HEK293 (cell line): ENCODE data around the gene TMEM11.
A peak's percentile ranks its signal among the peaks of the same experiment; 100 is the strongest.

Source experiments
- CTCF ChIA-PET: fragments of 350-600 bp; formaldehyde crosslinking; extraction: SDS; loops from one replicate; lab custom pipeline; 2021; ENCODE audit warnings: antibody characterized with exemption; lab: Yijun Ruan, JAX
- POLR2A ChIA-PET: fragments of 300-600 bp; formaldehyde crosslinking; extraction: SDS; loops from one replicate; lab custom pipeline; 2020; ENCODE audit warnings: antibody characterized with exemption, inconsistent platforms; lab: Yijun Ruan, JAX
- H3K27ac ChIP-seq: fragments of 200-500 bp; sonication (Bioruptor generic); 2 replicates; pipeline ENCODE4 v1.5.1; 2014; ENCODE audit warnings: low read depth, low read length, control low read depth, inconsistent platforms; ENCODE audit errors: extremely low read depth
- H3K36me3 ChIP-seq, 2 experiments: fragments of 200-500 bp in 1 of 2; sonication (Bioruptor generic) in 1 of 2; 1 replicate in 1 of 2; 2 replicates in 1 of 2; pipeline ENCODE4 v1.5.1; 2014 to 2017; ENCODE audit warnings: inconsistent platforms in 2 of 2, low read length in 2 of 2; ENCODE audit not compliant: control insufficient read depth in 2 of 2, insufficient read depth in 1 of 2
- H3K4me1 ChIP-seq: fragments of 200-500 bp; sonication (Bioruptor generic); 2 replicates; pipeline ENCODE4 v1.5.1; 2014; ENCODE audit warnings: mild to moderate bottlenecking, low read length, inconsistent platforms; ENCODE audit not compliant: control insufficient read depth, insufficient read depth
- H3K4me3 ChIP-seq: 2 replicates; pipeline ENCODE4 v1.5.1; 2011; ENCODE audit warnings: low read depth, mild to moderate bottlenecking, control low read depth, low read length, moderate library complexity
- H3K9me3 ChIP-seq: fragments of 200-500 bp; sonication (Bioruptor generic); 2 replicates; pipeline ENCODE4 v1.5.1; 2014; ENCODE audit warnings: low read depth, low read length, inconsistent platforms; ENCODE audit not compliant: control insufficient read depth, insufficient read depth
- FEZF1 ChIP-seq: fragments of 450-650 bp; formaldehyde crosslinking; IDR thresholded peaks from 2 replicates; pipeline ENCODE4 v1.5.1; 2016; ENCODE audit warnings: missing biosample characterization, missing genetic modification characterization
- GLI4 ChIP-seq: fragments of 450-650 bp; formaldehyde crosslinking; IDR thresholded peaks from 2 replicates; pipeline ENCODE4 v1.5.1; 2016; ENCODE audit warnings: missing biosample characterization, missing genetic modification characterization
- KLF9 ChIP-seq: fragments of 450-650 bp; formaldehyde crosslinking; IDR thresholded peaks from 2 replicates; pipeline ENCODE4 v1.5.1; 2016; ENCODE audit warnings: missing biosample characterization, missing genetic modification characterization, low read depth
- PRDM1 ChIP-seq: fragments of 450-650 bp; formaldehyde crosslinking; IDR thresholded peaks from 2 replicates; pipeline ENCODE4; 2016; ENCODE audit warnings: missing biosample characterization, missing genetic modification characterization
- PRDM10 ChIP-seq: fragments of 450-650 bp; formaldehyde crosslinking; IDR thresholded peaks from 2 replicates; pipeline ENCODE4 v1.5.1; 2016; ENCODE audit warnings: missing biosample characterization, missing genetic modification characterization
- REPIN1 ChIP-seq: fragments of 450-650 bp; formaldehyde crosslinking; IDR thresholded peaks from 2 replicates; pipeline ENCODE4 v1.5.1; 2017; ENCODE audit warnings: missing biosample characterization, missing genetic modification characterization, low read depth
- SALL2 ChIP-seq: fragments of 450-650 bp; formaldehyde crosslinking; IDR thresholded peaks from 2 replicates; pipeline ENCODE4 v1.5.0; 2017; ENCODE audit warnings: missing biosample characterization, mild to moderate bottlenecking, missing genetic modification characterization, borderline replicate concordance
- ZBTB20 ChIP-seq: fragments of 450-650 bp; formaldehyde crosslinking; IDR thresholded peaks from 2 replicates; pipeline ENCODE4 v1.5.1; 2016; ENCODE audit warnings: missing biosample characterization, missing genetic modification characterization
- ZBTB48 ChIP-seq: fragments of 450-650 bp; formaldehyde crosslinking; IDR thresholded peaks from 2 replicates; pipeline ENCODE4 v1.5.1; 2016; ENCODE audit warnings: missing biosample characterization, missing genetic modification characterization
- ZBTB7A ChIP-seq: fragments of 450-650 bp; formaldehyde crosslinking; IDR thresholded peaks from 2 replicates; pipeline ENCODE4 v1.5.1; 2016; ENCODE audit warnings: low read depth, missing biosample characterization, missing genetic modification characterization
- ZIC2 ChIP-seq: fragments of 450-650 bp; formaldehyde crosslinking; IDR thresholded peaks from 2 replicates; pipeline ENCODE4 v1.5.1; 2016; ENCODE audit warnings: missing biosample characterization, missing genetic modification characterization
- ZNF2 ChIP-seq: fragments of 450-650 bp; formaldehyde crosslinking; IDR thresholded peaks from 2 replicates; pipeline ENCODE4 v1.5.1; 2016; ENCODE audit warnings: missing biosample characterization, missing genetic modification characterization
- ZNF202 ChIP-seq: fragments of 450-650 bp; formaldehyde crosslinking; IDR thresholded peaks from 2 replicates; pipeline ENCODE4 v1.5.1; 2016; ENCODE audit warnings: missing biosample characterization, missing genetic modification characterization, borderline replicate concordance
- ZNF24 ChIP-seq: fragments of 450-650 bp; formaldehyde crosslinking; IDR thresholded peaks from 2 replicates; pipeline ENCODE4 v1.5.1; 2016; ENCODE audit warnings: missing biosample characterization, missing genetic modification characterization
- ZNF501 ChIP-seq: fragments of 450-650 bp; formaldehyde crosslinking; IDR thresholded peaks from 2 replicates; pipeline ENCODE4 v1.5.1; 2016; ENCODE audit warnings: missing biosample characterization, missing genetic modification characterization
- ZNF529 ChIP-seq: fragments of 450-650 bp; formaldehyde crosslinking; IDR thresholded peaks from 2 replicates; pipeline ENCODE4 v1.5.1; 2017; ENCODE audit warnings: missing genetic modification characterization, missing biosample characterization; ENCODE audit not compliant: insufficient replicate concordance
- ZNF561 ChIP-seq: fragments of 450-650 bp; IDR thresholded peaks from 2 replicates; pipeline ENCODE4 v1.5.1; 2018; ENCODE audit warnings: missing biosample characterization, missing genetic modification characterization, borderline replicate concordance
- ZNF645 ChIP-seq: fragments of 450-650 bp; formaldehyde crosslinking; IDR thresholded peaks from 2 replicates; pipeline ENCODE4; 2016; ENCODE audit warnings: missing biosample characterization, missing genetic modification characterization
- ZSCAN30 ChIP-seq: fragments of 450-650 bp; IDR thresholded peaks from 2 replicates; pipeline ENCODE4 v1.5.1; 2018; ENCODE audit warnings: missing biosample characterization, mild to moderate bottlenecking, missing genetic modification characterization, moderate library complexity
- ZXDB ChIP-seq: fragments of 450-650 bp; formaldehyde crosslinking; IDR thresholded peaks from 2 replicates; pipeline ENCODE4 v1.5.1; 2016; ENCODE audit warnings: missing biosample characterization, missing genetic modification characterization
- TF ChIP-seq, protein P1 (sequence below): fragments of 450-650 bp; formaldehyde crosslinking; IDR thresholded peaks from 2 replicates; pipeline ENCODE4 v1.5.1; 2016; ENCODE audit warnings: missing biosample characterization, missing genetic modification characterization
- TF ChIP-seq, protein P2 (sequence below): fragments of 450-650 bp; formaldehyde crosslinking; IDR thresholded peaks from 2 replicates; pipeline ENCODE4 v1.5.1; 2016; ENCODE audit warnings: missing biosample characterization, missing genetic modification characterization

The TMEM11 gene

GRCh38 chr17:21214777-21215541, 998 bp upstream of the TMEM11 start:
- Histone ChIP-seq H3K9me3 (no peaks in the 10 kb centered on the region), H3K4me1 (peaks cover 9% of the 10 kb centered on the region), H3K36me3 (peaks cover 4 to 28% of the 10 kb centered on the region in 2 experiments), H3K27ac (peak overlapping the region; percentile 98), H3K4me3 (peak overlapping the region; percentile 94)
- CTCF ChIA-PET = interaction anchor here (0.6 to 1.6 kb wide), 4 partner anchors 64 to 120 kb away, joined by 3 to 6 read pairs (median 4); no protein-coding TSS in a partner anchor
- POLR2A ChIA-PET = interaction anchor here (0.6 to 1.3 kb wide), 3 partner anchors 61 to 116 kb away, joined by 4 to 6 read pairs (median 5); no protein-coding TSS in a partner anchor
- TF ChIP-seq ZBTB48 (tag by site-specific recombination) (no peak), PRDM10 (tag by site-specific recombination) (0 out of 2 replicates have a peak, but pooled peaks have one; percentile 26), REPIN1 (tag by site-specific recombination) (no peak), ZBTB20 (tag by site-specific recombination) (peak; percentile 75), SALL2 (tag by site-specific recombination) (no peak), KLF9 (no peak), ZIC2 (tag by site-specific recombination) (peak; percentile 14; the same call in 1 of the 2 replicates), PRDM1 (tag by site-specific recombination) (0 out of 2 replicates have a peak, but pooled peaks have one; percentile 24), ZNF2 (no peak), ZNF501 (peak; percentile 27; the same call in 1 of the 2 replicates), FEZF1 (tag by site-specific recombination) (no peak), ZNF561 (tag by site-specific recombination) (no peak), GLI4 (tag by site-specific recombination) (0 out of 2 replicates have a peak, but pooled peaks have one; percentile 3), ZSCAN30 (tag by site-specific recombination) (0 out of 2 replicates have a peak, but pooled peaks have one; percentile 3)
- TF ChIP-seq, protein P1, sequence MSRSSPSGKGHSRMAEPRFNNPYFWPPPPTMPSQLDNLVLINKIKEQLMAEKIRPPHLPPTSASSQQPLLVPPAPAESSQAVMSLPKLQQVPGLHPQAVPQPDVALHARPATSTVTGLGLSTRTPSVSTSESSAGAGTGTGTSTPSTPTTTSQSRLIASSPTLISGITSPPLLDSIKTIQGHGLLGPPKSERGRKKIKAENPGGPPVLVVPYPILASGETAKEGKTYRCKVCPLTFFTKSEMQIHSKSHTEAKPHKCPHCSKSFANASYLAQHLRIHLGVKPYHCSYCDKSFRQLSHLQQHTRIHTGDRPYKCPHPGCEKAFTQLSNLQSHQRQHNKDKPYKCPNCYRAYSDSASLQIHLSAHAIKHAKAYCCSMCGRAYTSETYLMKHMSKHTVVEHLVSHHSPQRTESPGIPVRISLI (tag by site-specific recombination) = no peak

DNA sequence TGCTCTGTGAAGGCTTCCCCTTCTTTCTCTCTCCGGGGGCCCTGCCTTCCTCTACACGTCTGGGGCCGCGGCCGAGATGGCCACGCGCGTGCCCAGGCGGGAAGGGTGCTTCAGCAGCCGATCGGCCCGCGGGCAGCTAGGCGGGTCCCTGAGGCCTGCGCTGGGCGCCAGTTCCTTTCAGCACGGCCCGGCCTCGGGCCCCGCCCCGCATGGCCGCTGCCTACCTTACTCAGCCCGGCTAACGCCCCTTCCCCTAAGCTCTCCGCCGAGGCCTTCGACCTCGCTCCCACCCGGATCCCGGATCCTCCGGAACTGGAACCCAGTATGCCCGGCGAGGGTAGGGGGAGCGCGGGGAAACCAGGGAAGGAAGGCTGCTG, 335 bp downstream of the TMEM11 start:
- Histone ChIP-seq H3K4me3 (peak overlapping the region; percentile 94), H3K4me1 (peaks cover 9% of the 10 kb centered on the region), H3K27ac (peak overlapping the region; percentile 98), H3K9me3 (no peaks in the 10 kb centered on the region), H3K36me3 (peaks cover 9 to 41% of the 10 kb centered on the region in 2 experiments)
- CTCF ChIA-PET = interaction anchor here (0.6 to 1.8 kb wide), 6 partner anchors 26 to 415 kb away, joined by 3 to 8 read pairs (median 4); partner anchors contain the start of gene DHRS7B
- POLR2A ChIA-PET = interaction anchor here (0.6 to 1.6 kb wide), 7 partner anchors 10 to 170 kb away, joined by 3 to 8 read pairs (median 4); partner anchors contain the start of gene USP22
- TF ChIP-seq, protein P2, sequence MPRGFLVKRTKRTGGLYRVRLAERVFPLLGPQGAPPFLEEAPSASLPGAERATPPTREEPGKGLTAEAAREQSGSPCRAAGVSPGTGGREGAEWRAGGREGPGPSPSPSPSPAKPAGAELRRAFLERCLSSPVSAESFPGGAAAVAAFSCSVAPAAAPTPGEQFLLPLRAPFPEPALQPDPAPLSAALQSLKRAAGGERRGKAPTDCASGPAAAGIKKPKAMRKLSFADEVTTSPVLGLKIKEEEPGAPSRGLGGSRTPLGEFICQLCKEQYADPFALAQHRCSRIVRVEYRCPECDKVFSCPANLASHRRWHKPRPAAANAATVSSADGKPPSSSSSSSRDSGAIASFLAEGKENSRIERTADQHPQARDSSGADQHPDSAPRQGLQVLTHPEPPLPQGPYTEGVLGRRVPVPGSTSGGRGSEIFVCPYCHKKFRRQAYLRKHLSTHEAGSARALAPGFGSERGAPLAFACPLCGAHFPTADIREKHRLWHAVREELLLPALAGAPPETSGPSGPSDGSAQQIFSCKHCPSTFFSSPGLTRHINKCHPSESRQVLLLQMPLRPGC (tag by site-specific recombination) = no peak
- no peak for TF ChIP-seq ZNF24 (tag by site-specific recombination)
- TF ChIP-seq PRDM10 (tag by site-specific recombination) = no peak
- no peak for TF ChIP-seq ZXDB
- no peak for TF ChIP-seq ZNF529 (tag by site-specific recombination)
- no peak for TF ChIP-seq ZNF645 (tag by site-specific recombination)
- TF ChIP-seq ZBTB7A = no peak
- TF ChIP-seq KLF9 = no peak
- TF ChIP-seq ZNF202 = no peak
